Tibial nerve (tissue), 4 donors: Measurements from ENCODE around the gene ZBTB16. TPM values are rescaled to one million over a fixed set of nuclear protein-coding genes. Genes with fewer than 3 reads are reported as not detected.

Source experiments
- DNase-seq, 2 donors: peaks; one replicate each; pipeline ENCODE4 v3.0.0-alpha.2; 2019; ENCODE audit warnings: low spot score in 2 of 2
- H3K27ac ChIP-seq, 4 donors: fragments of 200-600 bp; sonication (generic) in 3 of 4; one replicate each; pipeline ENCODE4 v1.5.1; 2017 to 2019; ENCODE audit warnings: mild to moderate bottlenecking in 1 of 4
- H3K27me3 ChIP-seq, 2 donors: fragments of 200-600 bp; sonication (generic) in 1 of 2; one replicate each; pipeline versions ENCODE4 v1.5.1 to v1.6.0; 2017 to 2019
- H3K36me3 ChIP-seq, 3 donors: fragments of 200-600 bp; sonication (generic); one replicate each; pipeline ENCODE4 v1.5.1; 2018 to 2019
- H3K4me1 ChIP-seq, 4 donors: fragments of 200-600 bp; sonication (generic) in 3 of 4; one replicate each; pipeline ENCODE4 v1.5.1; 2017 to 2019
- H3K4me3 ChIP-seq, 4 donors: fragments of 200-600 bp; sonication (generic) in 3 of 4; one replicate each; pipeline ENCODE4 v1.5.1; 2017 to 2019; ENCODE audit warnings: mild to moderate bottlenecking in 1 of 4, moderate library complexity in 1 of 4
- H3K9me3 ChIP-seq, 4 donors: fragments of 200-600 bp; sonication (generic) in 3 of 4; one replicate each; pipeline ENCODE4 v1.5.1; 2017 to 2019
- EP300 ChIP-seq, 2 donors: sonication (generic); formaldehyde crosslinking; IDR thresholded peaks; one replicate each; pipeline ENCODE4 v1.6.1; 2017; ENCODE audit warnings: antibody characterized with exemption in 2 of 2, mild to moderate bottlenecking in 1 of 2
- POLR2A ChIP-seq, 2 donors: fragments of 450-650 bp; IDR thresholded peaks; one replicate each; pipeline ENCODE4 v1.6.1; 2017; ENCODE audit warnings: antibody characterized with exemption in 2 of 2, mild to moderate bottlenecking in 2 of 2, moderate library complexity in 2 of 2
- WGBS, 2 donors: methylation state at CpG; one replicate each; pipeline ENCODE4 v1.1.5; 2018; 5-methylcytosine and 5-hydroxymethylcytosine counted together
- total RNA-seq, 4 donors: library from RNA; depleted of rRNA; stranded (reverse); fragments of >200 nt; gene quantifications; one replicate each; pipeline ENCODE4 v1.1.0, GENCODE V29; 2016
- TF ChIP-seq, protein P1 (sequence below), 5 experiments: fragments of 200-600 bp in 3 of 5; fragments of 450-650 bp in 2 of 5; sonication (generic) in 3 of 5; IDR thresholded peaks; one replicate each; pipeline ENCODE4 v1.5.1; 2016 to 2019; ENCODE audit warnings: antibody characterized with exemption in 5 of 5, mild to moderate bottlenecking in 3 of 5, moderate library complexity in 2 of 5

The ZBTB16 gene
- total RNA-seq, 4 donors from 2014 or later, result 405 to 756 (median 580) TPM

DNA sequence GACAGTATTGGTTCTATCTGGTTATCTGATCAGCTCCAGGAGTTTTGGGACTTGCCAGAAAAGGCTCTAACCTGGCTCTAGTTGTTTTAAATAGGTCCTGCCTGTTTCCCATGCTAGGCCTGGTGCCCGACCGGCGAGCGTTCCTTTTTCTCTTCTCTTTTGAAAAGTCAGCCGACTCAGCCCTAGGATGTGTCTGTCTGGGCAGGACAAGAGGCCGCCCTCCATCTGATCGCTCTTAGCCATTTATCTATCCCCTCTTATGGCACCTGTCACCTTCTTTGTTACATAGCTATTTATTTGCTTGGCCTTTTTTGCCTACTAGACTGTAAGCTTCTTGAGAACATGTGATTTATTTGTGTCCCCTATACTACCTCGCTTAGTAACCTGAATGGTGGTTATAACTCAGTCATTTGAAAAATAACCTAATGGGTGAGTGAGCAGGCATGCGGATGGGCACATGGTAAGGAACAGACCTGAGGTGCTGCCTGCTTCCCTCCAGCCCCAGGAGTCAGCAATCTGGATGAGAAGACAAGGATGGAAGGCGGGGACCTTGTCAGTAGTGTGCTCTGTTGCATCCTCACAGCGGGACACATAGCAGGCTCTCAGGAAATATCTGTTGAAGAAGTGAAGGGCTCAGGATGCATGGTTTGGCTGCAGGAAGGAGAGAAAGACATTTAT, 108.4 kb downstream of the ZBTB16 start:
- Histone ChIP-seq H3K4me1 (peaks cover 27 to 99% (median 95%) of the 10 kb centered on the region in 4 donors), H3K27ac (peak overlapping the region; percentile 90 to 99 (median 95)), H3K9me3 (no peaks in the 10 kb centered on the region), H3K36me3 (peaks cover 0 to 10% (median 0%) of the 10 kb centered on the region in 3 donors), H3K27me3 (no peaks in the 10 kb centered on the region), H3K4me3 (no peak overlapping the region)
- 81 to 83% methylated on average over 11 of the region's 11 CpGs for WGBS, 2 donors
- no peak for DNase-seq
- peak in 1 of 2 donors; percentile 5 for TF ChIP-seq EP300 (IDR thresholded peaks at IDR 0.05)
- TF ChIP-seq, protein P1, sequence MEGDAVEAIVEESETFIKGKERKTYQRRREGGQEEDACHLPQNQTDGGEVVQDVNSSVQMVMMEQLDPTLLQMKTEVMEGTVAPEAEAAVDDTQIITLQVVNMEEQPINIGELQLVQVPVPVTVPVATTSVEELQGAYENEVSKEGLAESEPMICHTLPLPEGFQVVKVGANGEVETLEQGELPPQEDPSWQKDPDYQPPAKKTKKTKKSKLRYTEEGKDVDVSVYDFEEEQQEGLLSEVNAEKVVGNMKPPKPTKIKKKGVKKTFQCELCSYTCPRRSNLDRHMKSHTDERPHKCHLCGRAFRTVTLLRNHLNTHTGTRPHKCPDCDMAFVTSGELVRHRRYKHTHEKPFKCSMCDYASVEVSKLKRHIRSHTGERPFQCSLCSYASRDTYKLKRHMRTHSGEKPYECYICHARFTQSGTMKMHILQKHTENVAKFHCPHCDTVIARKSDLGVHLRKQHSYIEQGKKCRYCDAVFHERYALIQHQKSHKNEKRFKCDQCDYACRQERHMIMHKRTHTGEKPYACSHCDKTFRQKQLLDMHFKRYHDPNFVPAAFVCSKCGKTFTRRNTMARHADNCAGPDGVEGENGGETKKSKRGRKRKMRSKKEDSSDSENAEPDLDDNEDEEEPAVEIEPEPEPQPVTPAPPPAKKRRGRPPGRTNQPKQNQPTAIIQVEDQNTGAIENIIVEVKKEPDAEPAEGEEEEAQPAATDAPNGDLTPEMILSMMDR (IDR thresholded peaks at IDR 0.05), result no peak

DNA sequence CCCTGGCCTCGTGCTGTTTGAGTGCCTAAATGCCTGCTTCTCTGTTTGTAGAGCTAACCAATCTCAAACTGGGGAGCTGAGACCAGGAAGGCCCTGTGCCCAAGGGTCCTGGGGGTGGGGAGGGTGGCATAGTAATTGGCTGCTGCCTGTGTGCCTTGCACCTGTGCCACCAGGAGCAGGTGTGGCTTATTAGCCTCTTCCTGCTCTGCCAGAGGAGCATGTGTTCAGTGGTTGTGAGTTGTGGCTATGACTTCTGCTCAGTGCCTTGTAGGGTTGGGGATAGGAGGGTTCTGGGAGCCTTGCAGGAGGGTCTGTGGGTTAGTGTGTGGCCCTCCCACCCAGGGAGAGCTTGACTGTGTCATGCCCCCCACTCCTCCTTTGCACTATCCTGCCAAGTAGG, 109.2 kb downstream of the ZBTB16 start:
- WGBS, 2 donors, result 79 to 86% methylated on average over 1 of the region's 1 CpG
- DNase-seq, result peak in 1 of 2 donors; percentile 11
- Histone ChIP-seq H3K27me3 (no peaks in the 10 kb centered on the region), H3K36me3 (peaks cover 0 to 10% (median 0%) of the 10 kb centered on the region in 3 donors), H3K27ac (peak overlapping the region; percentile 90 to 99 (median 95)), H3K4me1 (peaks cover 27 to 99% (median 92%) of the 10 kb centered on the region in 4 donors), H3K9me3 (no peaks in the 10 kb centered on the region), H3K4me3 (no peak overlapping the region)
- TF ChIP-seq, protein P1 (IDR thresholded peaks at IDR 0.05), result no peak
- no peak for TF ChIP-seq EP300 (IDR thresholded peaks at IDR 0.05)
- TF ChIP-seq POLR2A (IDR thresholded peaks at IDR 0.05), result no peak

DNA sequence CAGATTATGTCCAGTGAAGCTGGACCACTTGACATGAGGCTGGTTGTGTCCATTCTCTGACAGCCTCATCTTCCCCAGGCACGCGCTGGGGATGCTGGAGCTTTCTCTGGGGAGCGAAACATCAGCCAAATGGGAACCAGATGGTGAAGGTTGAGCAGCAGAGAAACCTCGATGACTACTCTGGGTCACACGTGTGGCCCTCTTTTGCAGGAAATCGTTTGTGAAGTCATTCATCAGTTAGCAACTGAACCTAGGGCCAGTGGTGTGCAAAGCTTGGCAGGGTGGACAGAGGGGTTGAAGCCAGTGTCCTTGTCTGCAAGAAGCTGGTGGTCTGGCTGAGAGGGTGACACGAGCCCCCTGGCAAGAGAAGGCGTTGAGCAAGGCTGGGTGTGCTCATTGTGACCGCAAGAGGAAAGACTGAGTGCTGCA, 109.8 kb downstream of the ZBTB16 start:
- TF ChIP-seq POLR2A (IDR thresholded peaks at IDR 0.05) (no peak), EP300 (IDR thresholded peaks at IDR 0.05) (peak in 1 of 2 donors; percentile 79)
- no peaks in the 10 kb centered on the region for H3K9me3 ChIP-seq
- peaks cover 0 to 10% (median 0%) of the 10 kb centered on the region in 3 donors for H3K36me3 ChIP-seq
- H3K4me3 ChIP-seq, result no peak overlapping the region
- H3K27ac ChIP-seq, result peak overlapping the region; percentile 90 to 99 (median 95)
- H3K4me1 ChIP-seq, result peaks cover 24 to 99% (median 88%) of the 10 kb centered on the region in 4 donors
- no peaks in the 10 kb centered on the region for H3K27me3 ChIP-seq
- WGBS, 2 donors, result 75 to 81% methylated on average over 9 of the region's 9 CpGs
- peak in 1 of 2 donors; percentile 67 for DNase-seq

DNA sequence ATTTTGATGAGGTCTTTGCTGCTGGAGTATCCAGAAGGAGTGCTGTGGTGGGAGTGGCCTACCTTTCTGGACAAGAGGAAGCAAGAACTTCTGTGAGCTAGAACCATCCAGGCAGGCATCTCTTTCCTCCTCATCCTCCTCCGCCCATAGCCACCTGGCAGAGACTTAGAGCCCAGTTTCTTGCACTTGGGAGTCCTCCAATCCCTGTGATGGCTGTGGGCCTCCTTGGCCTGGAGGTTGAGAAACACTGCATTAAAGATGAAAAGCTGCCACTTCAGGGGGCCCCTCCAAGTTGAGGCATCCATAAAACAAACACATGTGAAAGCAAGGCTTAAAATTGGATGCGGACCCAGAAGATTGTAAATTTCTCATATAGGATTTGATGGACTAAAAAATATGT, 110.3 kb downstream of the ZBTB16 start:
- Histone ChIP-seq H3K36me3 (peaks cover 0 to 10% (median 0%) of the 10 kb centered on the region in 3 donors), H3K27me3 (no peaks in the 10 kb centered on the region), H3K4me1 (peaks cover 19 to 99% (median 86%) of the 10 kb centered on the region in 4 donors), H3K4me3 (no peak overlapping the region), H3K9me3 (no peaks in the 10 kb centered on the region), H3K27ac (peak overlapping the region; percentile 90 to 99 (median 95))
- TF ChIP-seq POLR2A (IDR thresholded peaks at IDR 0.05) (no peak), EP300 (IDR thresholded peaks at IDR 0.05) (no peak)
- TF ChIP-seq, protein P1 (IDR thresholded peaks at IDR 0.05), result no peak
- WGBS, 2 donors, result 98% methylated on average over 2 of the region's 2 CpGs
- no peak for DNase-seq

DNA sequence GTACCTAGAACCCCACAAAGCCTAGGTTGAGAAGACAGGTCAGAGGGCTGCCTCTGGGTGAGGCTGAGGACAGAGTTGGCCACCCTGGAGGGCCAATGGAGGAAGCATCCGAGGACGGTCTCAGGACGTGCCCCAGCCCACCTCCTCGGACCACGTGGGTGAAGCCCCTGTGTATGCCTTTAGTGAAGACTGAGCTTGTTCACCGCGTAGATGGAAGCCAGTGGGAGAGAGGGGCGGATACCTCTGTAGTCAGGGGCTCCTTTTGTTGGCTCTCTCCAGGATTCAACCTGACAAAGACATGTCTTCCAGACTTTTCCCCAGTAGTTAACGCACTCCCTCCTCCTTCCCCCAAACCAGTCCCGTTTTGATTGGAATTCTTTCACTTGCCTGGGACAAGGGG, 110.7 kb downstream of the ZBTB16 start:
- TF ChIP-seq, protein P1 (IDR thresholded peaks at IDR 0.05), result no peak
- no peak for TF ChIP-seq EP300 (IDR thresholded peaks at IDR 0.05)
- no peak for TF ChIP-seq POLR2A (IDR thresholded peaks at IDR 0.05)
- Histone ChIP-seq H3K4me1 (peaks cover 15 to 99% (median 86%) of the 10 kb centered on the region in 4 donors), H3K4me3 (no peak overlapping the region), H3K9me3 (no peaks in the 10 kb centered on the region), H3K36me3 (peaks cover 0 to 10% (median 0%) of the 10 kb centered on the region in 3 donors), H3K27me3 (no peaks in the 10 kb centered on the region), H3K27ac (peak overlapping the region; percentile 90 to 99 (median 95))
- DNase-seq, result no peak
- WGBS, 2 donors, result 86 to 91% methylated on average over 10 of the region's 10 CpGs
